Neural progenitor cell (in vitro differentiated cells): ENCODE results near the gene PGK1.

Experiments used
- EZH2 ChIP-seq: fragments of 200-600 bp; sonication (generic); IDR thresholded peaks from 2 replicates; pipeline ENCODE4 v1.6.1; 2017; ENCODE audit warnings: antibody characterized with exemption, mild to moderate bottlenecking, moderate library complexity
- TF ChIP-seq, protein P1 (sequence below): fragments of 200-600 bp; sonication (generic); IDR thresholded peaks from 2 replicates; pipeline ENCODE4 v1.5.1; 2017; ENCODE audit warnings: antibody characterized with exemption, mild to moderate bottlenecking

DNA sequence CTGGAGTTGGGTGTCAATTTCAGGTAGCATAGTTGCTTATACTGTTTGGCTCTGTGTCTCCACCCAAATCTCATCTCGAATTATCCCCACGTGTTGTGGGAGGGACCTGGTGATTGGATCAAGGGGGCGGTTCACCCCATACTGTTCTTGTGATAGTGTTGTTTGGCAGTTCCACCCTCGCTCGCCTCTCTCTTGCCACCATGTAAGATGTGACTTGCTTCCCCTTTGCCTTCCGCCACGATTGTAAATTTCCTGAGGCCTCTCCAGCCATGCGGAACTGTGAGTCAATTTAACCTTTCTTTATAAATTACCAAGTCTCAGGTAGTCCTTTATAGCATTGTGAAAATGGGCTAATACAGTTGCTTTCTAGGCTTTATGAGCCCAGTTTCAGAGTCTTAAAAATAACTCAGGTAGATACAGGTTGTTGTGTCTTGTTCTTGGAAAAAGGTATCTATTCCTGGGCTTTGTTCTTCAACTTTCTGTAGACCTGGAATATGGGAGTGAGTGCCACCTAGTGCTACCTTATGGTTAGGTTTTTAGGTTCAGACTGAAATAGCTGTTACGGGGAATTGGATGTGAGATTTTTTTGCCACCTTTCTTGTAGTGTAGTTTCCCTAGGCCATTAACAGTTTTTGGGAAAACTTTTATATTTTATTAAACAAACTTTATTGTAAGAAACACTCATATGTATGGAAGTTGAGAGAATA lies 15.6 kb downstream of the PGK1 start:
- TF ChIP-seq, protein P1, sequence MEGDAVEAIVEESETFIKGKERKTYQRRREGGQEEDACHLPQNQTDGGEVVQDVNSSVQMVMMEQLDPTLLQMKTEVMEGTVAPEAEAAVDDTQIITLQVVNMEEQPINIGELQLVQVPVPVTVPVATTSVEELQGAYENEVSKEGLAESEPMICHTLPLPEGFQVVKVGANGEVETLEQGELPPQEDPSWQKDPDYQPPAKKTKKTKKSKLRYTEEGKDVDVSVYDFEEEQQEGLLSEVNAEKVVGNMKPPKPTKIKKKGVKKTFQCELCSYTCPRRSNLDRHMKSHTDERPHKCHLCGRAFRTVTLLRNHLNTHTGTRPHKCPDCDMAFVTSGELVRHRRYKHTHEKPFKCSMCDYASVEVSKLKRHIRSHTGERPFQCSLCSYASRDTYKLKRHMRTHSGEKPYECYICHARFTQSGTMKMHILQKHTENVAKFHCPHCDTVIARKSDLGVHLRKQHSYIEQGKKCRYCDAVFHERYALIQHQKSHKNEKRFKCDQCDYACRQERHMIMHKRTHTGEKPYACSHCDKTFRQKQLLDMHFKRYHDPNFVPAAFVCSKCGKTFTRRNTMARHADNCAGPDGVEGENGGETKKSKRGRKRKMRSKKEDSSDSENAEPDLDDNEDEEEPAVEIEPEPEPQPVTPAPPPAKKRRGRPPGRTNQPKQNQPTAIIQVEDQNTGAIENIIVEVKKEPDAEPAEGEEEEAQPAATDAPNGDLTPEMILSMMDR: peak; percentile 39
- TF ChIP-seq EZH2: no peak
